ENCODE results near the gene ZNF724. TPM values are rescaled to one million over a fixed set of nuclear protein-coding genes. Genes with fewer than 3 reads are reported as not detected.
A peak's percentile ranks its signal among the peaks of the same experiment; 100 is the strongest.

ZNF724 gene
- total RNA-seq, 2 donors from 2014 or later: 0.27 TPM; not detected in 1

- no peak for DNase-seq (ENCODE audit: low spot score)
- TF ChIP-seq CTCF (IDR thresholded peaks at IDR 0.05): no peak
- no peaks in the 10 kb centered on the region for H3K27me3 ChIP-seq (replicated peaks; ENCODE audit: insufficient read depth)
- H3K9me3 ChIP-seq: peaks cover 76% of the 10 kb centered on the region
- no peaks in the 10 kb centered on the region for H3K4me1 ChIP-seq (ENCODE audit: control insufficient read depth in 1 of 2, low read depth in 2 of 2)
- no peak overlapping the region for H3K4me3 ChIP-seq
- H3K36me3 ChIP-seq: peaks cover 5% of the 10 kb centered on the region
- H3K27ac ChIP-seq: no peak overlapping the region
- ATAC-seq (ENCODE audit: insufficient number of reproducible peaks, low FRiP score, low read depth): no peak
Measured at GRCh38 chr19:23222998-23223652, 27.1 kb downstream of the ZNF724 start.

- Histone ChIP-seq H3K4me3 (peak overlapping the region; percentile 66), H3K27me3 (replicated peaks; ENCODE audit: insufficient read depth) (no peaks in the 10 kb centered on the region), H3K4me1 (ENCODE audit: control insufficient read depth in 1 of 2, low read depth in 2 of 2) (no peaks in the 10 kb centered on the region), H3K27ac (peak overlapping the region; percentile 1 to 14), H3K9me3 (no peaks in the 10 kb centered on the region), H3K36me3 (no peaks in the 10 kb centered on the region)
- DNase-seq (ENCODE audit: low spot score) (no peak), ATAC-seq (ENCODE audit: insufficient number of reproducible peaks, low FRiP score, low read depth) (no peak)
- TF ChIP-seq CTCF (IDR thresholded peaks at IDR 0.05): no peak
Measured at GRCh38 chr19:23203841-23204344, 46.3 kb downstream of the ZNF724 start.

- DNase-seq (ENCODE audit: low spot score): no peak
- TF ChIP-seq CTCF (IDR thresholded peaks at IDR 0.05): no peak
- Histone ChIP-seq H3K4me3 (no peak overlapping the region), H3K27ac (no peak overlapping the region), H3K36me3 (no peaks in the 10 kb centered on the region), H3K9me3 (no peaks in the 10 kb centered on the region), H3K4me1 (ENCODE audit: control insufficient read depth in 1 of 2, low read depth in 2 of 2) (no peaks in the 10 kb centered on the region), H3K27me3 (replicated peaks; ENCODE audit: insufficient read depth) (no peaks in the 10 kb centered on the region)
- no peak for ATAC-seq (ENCODE audit: insufficient number of reproducible peaks, low FRiP score, low read depth)
Measured at GRCh38 chr19:23190341-23190740, 59.9 kb downstream of the ZNF724 start.

- Histone ChIP-seq H3K36me3 (no peaks in the 10 kb centered on the region), H3K27me3 (replicated peaks; ENCODE audit: insufficient read depth) (no peaks in the 10 kb centered on the region), H3K4me1 (ENCODE audit: control insufficient read depth in 1 of 2, low read depth in 2 of 2) (no peaks in the 10 kb centered on the region), H3K4me3 (no peak overlapping the region), H3K9me3 (no peaks in the 10 kb centered on the region), H3K27ac (no peak overlapping the region)
- DNase-seq (ENCODE audit: low spot score) (no peak), ATAC-seq (ENCODE audit: insufficient number of reproducible peaks, low FRiP score, low read depth) (no peak)
- TF ChIP-seq CTCF (IDR thresholded peaks at IDR 0.05): no peak
Measured at GRCh38 chr19:23183251-23183650, 66.9 kb downstream of the ZNF724 start.

Other genes starting within 250 kb of the ZNF724 start
- 1 to 10 TPM; 2.4 to 3.4 TPM for gene ZNF728, start 247.2 kb downstream of the ZNF724 start, total RNA-seq
- not detected for gene ZNF730, start 133.4 kb downstream of the ZNF724 start, total RNA-seq
- 10 to 100 TPM; 55.5 to 63.0 TPM for gene ZNF91, start 145.1 kb upstream of the ZNF724 start, total RNA-seq